Activated CD8-positive, alpha-beta T cell treated with anti-CD3 and anti-CD28 coated beads, Interleukin-2, amount 10 ng/mL, durations not matched to agents 7 days and 5 days (primary cell): ENCODE data around the gene RNF141. TPM values are rescaled to one million over a fixed set of nuclear protein-coding genes. Genes with fewer than 3 reads are reported as not detected.

Experiments used
- ATAC-seq: fragments of 150-1000 bp; cut with Tn5 transposase; one replicate; pipeline ENCODE4 v1.10.0; 2021; ENCODE audit warnings: moderate library complexity
- CTCF ChIA-PET: fragments of 350-600 bp; sonication (Branson Sonifier 250); formaldehyde crosslinking; loops from one replicate; lab custom pipeline; 2021; ENCODE audit warnings: antibody characterized with exemption; lab: Charles Lee
- POLR2A ChIA-PET: fragments of 350-600 bp; sonication (Branson Sonifier 250); formaldehyde crosslinking; loops from one replicate; lab custom pipeline; 2021; ENCODE audit warnings: antibody characterized with exemption; lab: Charles Lee
- DNase-seq: peaks from one replicate; pipeline ENCODE4 v3.0.0-alpha.2; 2020
- H3K27ac Mint-ChIP-seq: one replicate; pipeline ENCODE4 v1.8.0; 2021; ENCODE audit warnings: mild to moderate bottlenecking, mixed read lengths
- H3K27me3 Mint-ChIP-seq: one replicate; pipeline ENCODE4 v1.8.0; 2021; ENCODE audit warnings: low read depth, mixed read lengths
- H3K36me3 Mint-ChIP-seq: one replicate; pipeline ENCODE4 v1.8.0; 2021; ENCODE audit warnings: low read depth, mixed read lengths
- H3K4me1 Mint-ChIP-seq: one replicate; pipeline ENCODE4 v1.8.0; 2021; ENCODE audit warnings: low read depth, mixed read lengths
- H3K4me3 Mint-ChIP-seq: one replicate; pipeline ENCODE4 v1.8.0; 2021; ENCODE audit warnings: mild to moderate bottlenecking, mixed read lengths
- H3K9me3 Mint-ChIP-seq: one replicate; pipeline ENCODE4 v1.8.0; 2022; ENCODE audit warnings: mixed read lengths; ENCODE audit not compliant: insufficient read depth
- total RNA-seq, 2 experiments: library from RNA; stranded (reverse); gene quantifications; one replicate each; pipeline ENCODE4 v1.2.3, GENCODE V29; 2021

The RNF141 gene
- total RNA-seq, 2 experiments from 2014 or later = 10.7 to 11.6 TPM

DNA sequence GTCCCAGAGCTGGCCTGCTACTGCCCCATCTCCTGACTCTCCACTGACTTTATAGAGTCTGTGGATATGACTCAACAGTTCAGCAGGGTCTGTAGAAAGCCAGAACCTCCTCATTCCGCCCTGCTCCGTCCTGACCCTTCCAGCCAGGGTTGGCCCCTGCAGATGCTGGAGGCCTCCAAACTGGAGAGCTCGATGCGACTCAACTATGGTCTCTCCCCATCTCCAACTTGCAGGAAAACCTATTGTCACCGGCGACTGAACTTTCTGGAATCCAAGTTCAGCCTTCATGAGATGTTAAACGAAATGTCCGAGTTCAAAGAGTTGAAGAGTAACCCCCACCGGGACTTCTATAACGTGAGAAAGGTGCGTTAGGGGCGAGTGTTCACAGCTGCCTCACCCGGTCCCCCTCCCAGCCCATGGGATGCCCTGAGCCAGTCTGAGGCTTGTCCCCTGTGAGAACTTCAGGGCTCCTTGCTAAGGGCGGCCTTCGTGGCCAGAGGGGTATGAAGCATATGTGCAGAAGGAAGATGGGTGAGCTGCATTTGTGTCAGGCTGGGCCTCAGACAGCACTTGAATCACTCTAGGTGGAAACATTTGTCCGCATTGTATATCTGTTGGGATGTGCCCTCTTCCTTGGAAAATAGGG lies 53.9 kb downstream of the RNF141 start:
- H3K36me3 Mint-ChIP-seq = peaks cover 30% of the 10 kb centered on the region
- ATAC-seq (no peak), DNase-seq (no peak)
- H3K27me3 Mint-ChIP-seq = no peaks in the 10 kb centered on the region
- ChIA-PET POLR2A (no interaction called here), CTCF (interaction anchor here (1.6 kb wide), 1 partner anchor 167 kb away, joined by 5 read pairs; no protein-coding TSS in a partner anchor)
- no peaks in the 10 kb centered on the region for H3K9me3 Mint-ChIP-seq
- H3K4me3 Mint-ChIP-seq = no peak overlapping the region
- H3K27ac Mint-ChIP-seq = no peak overlapping the region
- peaks cover 11% of the 10 kb centered on the region for H3K4me1 Mint-ChIP-seq

DNA sequence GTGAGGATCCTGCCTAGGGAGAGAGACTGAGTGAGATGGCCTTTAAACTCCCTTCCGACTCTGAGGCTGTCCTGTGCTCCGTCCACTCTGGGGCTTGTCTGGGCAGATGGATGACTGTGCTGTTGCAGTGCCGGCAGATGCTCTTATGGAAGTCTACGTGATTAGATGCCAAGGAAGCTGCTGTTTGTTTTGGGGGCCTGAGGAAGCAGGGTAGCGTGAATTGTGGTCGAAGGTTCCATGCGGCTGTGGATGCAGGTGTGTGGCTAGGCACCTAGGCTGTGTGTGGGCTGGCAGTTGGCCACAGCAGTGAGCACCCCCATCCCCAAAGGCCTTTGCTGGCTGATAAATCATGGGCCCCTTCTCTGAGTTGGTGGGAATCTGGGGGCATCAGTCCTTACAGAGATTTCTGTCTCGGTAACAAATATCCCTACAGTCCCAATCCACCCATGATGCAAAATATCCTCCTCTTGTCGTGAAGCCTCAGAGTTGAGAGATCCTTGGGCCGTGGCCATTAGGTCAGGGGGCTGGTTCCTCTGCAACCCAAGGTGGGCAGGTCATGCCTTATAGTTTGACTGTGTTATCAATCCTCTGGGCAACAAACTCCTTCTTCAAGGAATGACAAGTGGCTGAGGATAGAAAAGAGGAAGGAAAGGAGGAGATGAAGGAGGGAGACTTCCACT lies 54.7 kb downstream of the RNF141 start:
- Mint-ChIP-seq H3K4me3 (no peak overlapping the region), H3K27ac (no peak overlapping the region), H3K4me1 (peaks cover 11% of the 10 kb centered on the region), H3K36me3 (peaks cover 30% of the 10 kb centered on the region), H3K27me3 (no peaks in the 10 kb centered on the region), H3K9me3 (no peaks in the 10 kb centered on the region)
- POLR2A ChIA-PET = no interaction called here
- ATAC-seq (no peak), DNase-seq (no peak)
- CTCF ChIA-PET = no interaction called here

GRCh38 chr11:10485646-10486045 lies 55.3 kb downstream of the RNF141 start:
- DNase-seq = no peak
- H3K27ac Mint-ChIP-seq = no peak overlapping the region

DNA sequence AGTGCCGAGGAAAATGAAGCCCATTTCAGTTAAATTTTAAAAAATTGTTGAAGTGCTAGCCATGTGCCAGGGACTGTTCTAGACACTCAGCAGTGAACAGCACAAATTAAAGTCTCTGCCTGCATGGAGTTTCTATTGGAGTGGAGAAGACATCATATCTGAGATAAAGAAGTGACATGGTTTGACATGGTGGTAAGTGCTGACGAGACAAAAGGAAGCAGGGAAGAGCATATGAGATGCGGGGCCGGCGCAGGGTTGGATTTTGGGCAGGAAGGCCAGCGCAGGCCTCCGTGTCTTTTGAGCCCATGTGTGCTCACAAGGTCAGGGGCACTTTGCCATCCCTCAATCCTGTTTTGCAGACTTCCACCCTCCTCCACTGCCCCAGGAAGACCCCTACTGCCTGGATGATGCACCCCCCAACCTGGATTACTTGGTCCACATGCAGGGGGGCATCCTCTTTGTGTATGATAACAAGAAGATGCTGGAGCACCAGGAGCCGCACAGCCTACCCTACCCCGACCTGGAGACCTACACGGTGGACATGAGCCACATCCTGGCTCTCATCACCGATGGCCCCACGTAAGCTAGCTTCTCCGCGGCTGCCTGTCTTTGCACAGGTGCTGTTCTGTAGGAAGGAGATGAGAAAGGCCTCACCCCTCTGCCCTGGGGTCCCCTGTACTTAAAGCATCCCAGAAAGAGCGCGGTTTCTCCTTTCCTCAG lies 56.4 kb downstream of the RNF141 start:
- peaks cover 25% of the 10 kb centered on the region for H3K36me3 Mint-ChIP-seq
- ATAC-seq (no peak), DNase-seq (no peak)
- no peaks in the 10 kb centered on the region for H3K9me3 Mint-ChIP-seq
- no peak overlapping the region for H3K4me3 Mint-ChIP-seq
- ChIA-PET CTCF (no interaction called here), POLR2A (no interaction called here)
- H3K27ac Mint-ChIP-seq = no peak overlapping the region
- no peaks in the 10 kb centered on the region for H3K27me3 Mint-ChIP-seq
- peaks cover 11% of the 10 kb centered on the region for H3K4me1 Mint-ChIP-seq

More at GRCh38 chr11:10485646-10486045, 55.3 kb downstream of the RNF141 start:
- ATAC-seq = no peak
- CTCF ChIA-PET = no interaction called here
- H3K27me3 Mint-ChIP-seq = no peaks in the 10 kb centered on the region
- peaks cover 30% of the 10 kb centered on the region for H3K36me3 Mint-ChIP-seq
- POLR2A ChIA-PET = interaction anchor here (0.6 kb wide), 1 partner anchor 71 kb away, joined by 3 read pairs; no protein-coding TSS in a partner anchor
- H3K9me3 Mint-ChIP-seq = no peaks in the 10 kb centered on the region
- H3K4me1 Mint-ChIP-seq = peaks cover 11% of the 10 kb centered on the region
- no peak overlapping the region for H3K4me3 Mint-ChIP-seq

- ATAC-seq (no peak), DNase-seq (no peak)
- Mint-ChIP-seq H3K4me3 (no peak overlapping the region), H3K9me3 (no peaks in the 10 kb centered on the region), H3K4me1 (peaks cover 8% of the 10 kb centered on the region), H3K27ac (no peak overlapping the region), H3K27me3 (no peaks in the 10 kb centered on the region), H3K36me3 (peaks cover 26% of the 10 kb centered on the region)
- ChIA-PET CTCF (no interaction called here), POLR2A (no interaction called here)
These were observed 57.4 kb downstream of the RNF141 start for GRCh38 chr11:10483584-10483983.

DNA sequence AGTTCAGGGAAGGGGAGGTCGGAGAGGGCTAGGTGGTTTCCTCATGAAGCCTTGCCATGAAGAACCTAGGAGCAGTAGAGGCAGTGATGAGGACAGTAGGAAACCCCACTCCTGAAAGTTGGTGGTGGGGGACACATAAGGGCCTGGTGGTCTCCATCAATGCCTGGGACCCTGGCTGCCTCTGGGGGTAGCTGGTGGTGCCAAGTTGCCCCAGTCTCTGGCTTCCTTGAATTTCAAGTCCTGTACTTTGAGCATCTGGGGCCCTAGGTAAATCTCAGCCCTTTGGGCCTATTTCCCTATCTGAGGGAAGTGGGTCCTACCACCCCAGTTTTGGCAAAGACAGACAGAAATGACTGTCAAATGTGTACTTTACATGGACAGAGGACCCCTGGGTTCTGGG lies 57.8 kb downstream of the RNF141 start:
- POLR2A ChIA-PET = no interaction called here
- peaks cover 24% of the 10 kb centered on the region for H3K36me3 Mint-ChIP-seq

DNA sequence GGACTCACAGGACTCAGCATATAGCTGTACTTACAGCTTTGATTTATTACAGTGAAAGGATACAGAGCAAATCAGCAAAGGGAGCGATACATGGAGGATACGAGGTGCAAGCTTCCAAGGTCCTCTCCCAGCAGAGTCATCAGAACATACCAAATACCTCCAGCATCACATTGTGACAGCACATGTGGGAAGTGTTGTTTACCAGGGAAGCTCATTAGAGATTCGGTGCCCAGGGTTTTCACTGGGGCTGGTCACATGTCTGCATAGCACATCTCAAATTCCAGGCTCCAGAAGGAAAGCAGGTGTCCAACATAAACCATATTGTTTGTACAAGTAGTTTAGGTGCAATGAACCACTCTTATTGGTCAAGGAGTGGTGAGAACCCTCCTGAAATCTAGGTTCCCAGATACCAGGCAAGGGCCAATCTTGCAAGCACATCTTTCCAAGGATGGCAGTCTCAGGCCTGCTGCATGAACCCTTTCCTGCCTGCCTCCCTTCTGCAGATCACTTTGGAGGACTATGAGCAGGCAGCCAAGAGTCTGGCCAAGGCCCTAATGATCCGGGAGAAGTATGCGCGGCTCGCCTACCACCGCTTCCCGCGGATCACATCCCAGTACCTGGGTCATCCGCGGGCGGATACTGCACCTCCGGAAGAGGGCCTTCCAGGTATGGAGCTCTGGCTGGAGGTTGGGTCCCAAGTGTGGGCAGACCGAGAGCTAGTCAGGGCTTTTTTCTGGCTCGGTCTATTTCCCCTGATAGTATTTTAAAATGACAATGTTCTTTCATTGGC lies 59.2 kb downstream of the RNF141 start:
- no peak overlapping the region for H3K4me3 Mint-ChIP-seq
- DNase-seq = no peak
- H3K27ac Mint-ChIP-seq = no peak overlapping the region
- ATAC-seq = no peak
- ChIA-PET POLR2A (no interaction called here), CTCF (no interaction called here)
- H3K9me3 Mint-ChIP-seq = no peaks in the 10 kb centered on the region
- peaks cover 2% of the 10 kb centered on the region for H3K4me1 Mint-ChIP-seq
- H3K27me3 Mint-ChIP-seq = no peaks in the 10 kb centered on the region
- H3K36me3 Mint-ChIP-seq = peaks cover 24% of the 10 kb centered on the region

More for the DNA sequence above, 57.8 kb downstream of the RNF141 start:
- Mint-ChIP-seq H3K9me3 (no peaks in the 10 kb centered on the region), H3K27me3 (no peaks in the 10 kb centered on the region), H3K4me1 (peaks cover 3% of the 10 kb centered on the region), H3K27ac (no peak overlapping the region), H3K4me3 (no peak overlapping the region)
- ATAC-seq = no peak
- CTCF ChIA-PET = no interaction called here
- DNase-seq = no peak

- H3K9me3 Mint-ChIP-seq = no peaks in the 10 kb centered on the region
- no peak overlapping the region for H3K27ac Mint-ChIP-seq
- DNase-seq (no peak), ATAC-seq (no peak)
- POLR2A ChIA-PET = no interaction called here
- no peaks in the 10 kb centered on the region for H3K27me3 Mint-ChIP-seq
- H3K4me1 Mint-ChIP-seq = peaks cover 4% of the 10 kb centered on the region
- CTCF ChIA-PET = interaction anchor here (1.6 kb wide), 1 partner anchor 8 kb away, joined by 6 read pairs; no protein-coding TSS in a partner anchor
- no peak overlapping the region for H3K4me3 Mint-ChIP-seq
- peaks cover 28% of the 10 kb centered on the region for H3K36me3 Mint-ChIP-seq
These were observed 60.2 kb downstream of the RNF141 start for GRCh38 chr11:10480760-10481159.

- CTCF ChIA-PET = interaction anchor here (1.5 to 1.6 kb wide), 2 partner anchors 8 to 61 kb away, joined by 6 read pairs; partner anchors contain the start of gene RNF141
- ATAC-seq (no peak), DNase-seq (no peak)
- Mint-ChIP-seq H3K4me1 (peaks cover 4% of the 10 kb centered on the region), H3K4me3 (no peak overlapping the region), H3K9me3 (no peaks in the 10 kb centered on the region), H3K36me3 (peaks cover 28% of the 10 kb centered on the region), H3K27ac (no peak overlapping the region), H3K27me3 (no peaks in the 10 kb centered on the region)
- POLR2A ChIA-PET = interaction anchor here (1.3 kb wide), 1 partner anchor 9 kb away, joined by 3 read pairs; no protein-coding TSS in a partner anchor
These were observed 61.0 kb downstream of the RNF141 start for GRCh38 chr11:10480026-10480425.

GRCh38 chr11:10478574-10479550 lies 62.1 kb downstream of the RNF141 start:
- POLR2A ChIA-PET = interaction anchor here (1.3 kb wide), 1 partner anchor 10 kb away, joined by 3 read pairs; no protein-coding TSS in a partner anchor
- no peak for ATAC-seq
- no peaks in the 10 kb centered on the region for H3K9me3 Mint-ChIP-seq
- no peak overlapping the region for H3K27ac Mint-ChIP-seq
- H3K27me3 Mint-ChIP-seq = no peaks in the 10 kb centered on the region
- H3K4me3 Mint-ChIP-seq = no peak overlapping the region
- H3K4me1 Mint-ChIP-seq = peaks cover 4% of the 10 kb centered on the region
- CTCF ChIA-PET = interaction anchor here (1.5 to 1.6 kb wide), 2 partner anchors 9 to 62 kb away, joined by 6 read pairs; partner anchors contain the start of gene RNF141
- no peak for DNase-seq
- H3K36me3 Mint-ChIP-seq = peaks cover 28% of the 10 kb centered on the region
